Adrenal gland (tissue), 12 donors: ENCODE data around the gene LURAP1L. TPM values are rescaled to one million over a fixed set of nuclear protein-coding genes. Genes with fewer than 3 reads are reported as not detected.

Experiments used
- DNase-seq, 7 donors: peaks; one replicate each; pipeline ENCODE4 v3.0.0-alpha.2; 2019 to 2020
- H3K27ac ChIP-seq, 5 donors: fragments of 200-600 bp; sonication (generic) in 4 of 5; 1 replicate in 3 of 5; 2 replicates in 2 of 5; pipeline versions ENCODE4 v1.5.1 to v1.8.0; 2016 to 2020; ENCODE audit warnings: mild to moderate bottlenecking in 1 of 5
- H3K27me3 ChIP-seq: fragments of 200-600 bp; 2 replicates; pipeline ENCODE4 v1.8.0; 2021
- H3K36me3 ChIP-seq, 2 donors: fragments of 200-600 bp; replicated peaks in 1 of 2; 1 replicate in 1 of 2; 2 replicates in 1 of 2; pipeline versions ENCODE4 v1.5.1 to v1.8.0; 2018 to 2022
- H3K4me1 ChIP-seq, 2 donors: fragments of 200-600 bp; replicated peaks in 1 of 2; 1 replicate in 1 of 2; 2 replicates in 1 of 2; pipeline versions ENCODE4 v1.5.1 to v1.8.0; 2018 to 2021
- H3K4me3 ChIP-seq, 4 donors: fragments of 200-600 bp; sonication (generic) in 3 of 4; one replicate each; pipeline ENCODE4 v1.5.1; 2016 to 2018
- H3K9me3 ChIP-seq, 3 donors: fragments of 200-600 bp; sonication (generic) in 1 of 3; replicated peaks in 1 of 3; 1 replicate in 2 of 3; 2 replicates in 1 of 3; pipeline versions ENCODE4 v1.5.1 to v1.8.0; 2016 to 2021
- CTCF ChIP-seq, 6 experiments: fragments of 450-650 bp in 4 of 6; fragments of 200-600 bp in 2 of 6; sonication (generic) in 1 of 6; IDR thresholded peaks; 1 replicate in 5 of 6; 2 replicates in 1 of 6; pipeline versions ENCODE4 v1.5.1 to v1.8.0; 2016 to 2021; ENCODE audit warnings: antibody characterized with exemption in 6 of 6, mild to moderate bottlenecking in 2 of 6, moderate library complexity in 1 of 6
- POLR2A ChIP-seq, 2 donors: fragments of 450-650 bp; IDR thresholded peaks; one replicate each; pipeline ENCODE4 v1.6.1; 2017; ENCODE audit warnings: antibody characterized with exemption in 2 of 2, mild to moderate bottlenecking in 2 of 2, moderate library complexity in 1 of 2
- WGBS, 4 donors: extraction: QIAGEN DNeasy Blood & Tissue Kit in 2 of 4; methylation state at CpG; one replicate each; pipeline versions ENCODE4 v1.1.5 to v1.1.7; 2013 to 2017; 5-methylcytosine and 5-hydroxymethylcytosine counted together
- intact Hi-C, 2 donors: fragments of 100-400 bp; cut with DNase I; formaldehyde crosslinking; loops; one replicate each; pipeline versions ENCODE4 v1.14.1 to v1.15.0; 2022 to 2023
- polyA plus RNA-seq, 3 donors: library from polyadenylated mRNA; stranded (reverse); fragments of 200-250 nt in 2 of 3; fragments of 350-450 nt in 1 of 3; fragmentation: Illumina TruSeq in 1 of 3; extraction: RNeasy Lipid Tissue Mini Kit (QIAGEN cat#74804) in 1 of 3; gene quantifications; one replicate each; pipeline ENCODE4 v1.2.3, GENCODE V29; 2013 to 2014
- total RNA-seq, 9 donors: library from RNA; depleted of rRNA in 4 of 9; stranded (reverse); fragments of >200 nt in 4 of 9; fragments of 120-200 nt in 1 of 9; fragmentation: NEBNext Ultra II Directional in 1 of 9; extraction: Animal tissue kit (Norgen Biotek cat#: 25700) in 1 of 9; gene quantifications; one replicate each; pipeline versions ENCODE4 v1.1.0 to v1.2.4, GENCODE V29; 2013 to 2023
- donor health status: healthy with polysubstance abuse.
- donor health status: Bipolar disorder and iron deficiency.
- donor health status: DM: yes; HTN: yes; CAD: no.
- donor health status: DM: no; HTN: no; CAD: no.
- donor health status: DM: no; HTN: no; CAD: no.
- donor health status: DM: yes; HTN: yes; CAD: no.

The LURAP1L gene
- total and polyA plus RNA-seq, 12 donors: 5.3 to 29.0 (median 10.3) TPM

DNA sequence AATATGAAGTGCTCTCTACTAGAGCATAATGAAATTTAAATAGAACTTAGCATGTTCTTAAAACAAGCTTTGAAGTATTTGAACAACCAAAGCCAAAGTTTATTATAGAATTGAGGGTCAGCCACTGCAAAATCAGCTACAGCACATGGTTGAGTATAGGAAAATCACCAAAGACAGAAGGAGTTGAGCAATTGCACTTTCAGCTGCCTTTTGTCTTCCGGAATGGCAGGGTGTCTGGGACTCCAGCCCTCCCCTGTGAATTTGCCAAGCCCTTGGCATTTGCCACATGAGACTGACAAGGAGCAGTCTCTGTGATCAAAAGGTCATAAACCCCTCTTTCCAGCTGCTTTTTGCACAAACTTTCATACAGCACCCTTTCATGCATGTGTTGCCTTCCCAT lies 8.5 kb upstream of the LURAP1L start:
- Histone ChIP-seq H3K27ac (no peak overlapping the region), H3K9me3 (no peaks in the 10 kb centered on the region), H3K27me3 (no peaks in the 10 kb centered on the region), H3K36me3 (no peaks in the 10 kb centered on the region), H3K4me3 (no peak overlapping the region), H3K4me1 (no peaks in the 10 kb centered on the region)
- TF ChIP-seq POLR2A (IDR thresholded peaks at IDR 0.05) (no peak), CTCF (IDR thresholded peaks at IDR 0.05) (no peak)
- 23 to 33% (median 30%) methylated on average over 1 of the region's 1 CpG for WGBS, 4 donors
- intact Hi-C loops: no loop called here
- DNase-seq: peak in 1 of 7 donors; percentile 8

DNA sequence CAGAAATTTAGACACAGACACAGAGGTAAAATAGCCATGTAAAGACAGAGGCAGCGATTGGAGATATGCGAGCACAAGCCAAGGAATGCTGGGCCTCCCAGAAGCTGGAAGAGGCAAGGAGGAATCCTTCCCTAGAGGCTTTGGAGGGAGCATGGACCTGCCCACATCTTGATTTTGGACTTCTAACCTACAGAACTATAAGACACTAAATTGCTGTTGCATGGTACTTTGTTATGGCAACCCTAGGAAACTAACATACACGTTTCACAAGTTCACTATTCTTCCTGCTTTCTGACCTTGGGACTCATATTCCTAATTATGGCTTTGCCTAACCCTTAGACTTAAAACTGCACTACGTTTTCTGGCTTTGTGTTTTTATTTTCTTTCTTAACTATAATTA lies 4.6 kb upstream of the LURAP1L start:
- Histone ChIP-seq H3K36me3 (no peaks in the 10 kb centered on the region), H3K4me3 (no peak overlapping the region), H3K27ac (no peak overlapping the region), H3K4me1 (peaks cover 0 to 4% of the 10 kb centered on the region in 2 donors), H3K27me3 (no peaks in the 10 kb centered on the region), H3K9me3 (no peaks in the 10 kb centered on the region)
- WGBS, 4 donors: 72 to 80% (median 78%) methylated on average over 4 of the region's 4 CpGs
- no peak for DNase-seq
- intact Hi-C loops: no loop called here
- TF ChIP-seq POLR2A (IDR thresholded peaks at IDR 0.05): no peak

- H3K9me3 ChIP-seq: no peaks in the 10 kb centered on the region
- no peaks in the 10 kb centered on the region for H3K27me3 ChIP-seq
- TF ChIP-seq POLR2A (IDR thresholded peaks at IDR 0.05) (no peak), CTCF (IDR thresholded peaks at IDR 0.05) (no peak)
- WGBS, 4 donors: 79 to 85% (median 84%) methylated on average over 3 of the region's 3 CpGs
- H3K36me3 ChIP-seq: no peaks in the 10 kb centered on the region
- H3K4me1 ChIP-seq: peaks cover 0 to 4% of the 10 kb centered on the region in 2 donors
- DNase-seq: no peak
- H3K4me3 ChIP-seq: no peak overlapping the region
- H3K27ac ChIP-seq: no peak overlapping the region
- intact Hi-C loops: no loop called here
Measured at GRCh38 chr9:12771891-12772290, 2.9 kb upstream of the LURAP1L start.

DNA sequence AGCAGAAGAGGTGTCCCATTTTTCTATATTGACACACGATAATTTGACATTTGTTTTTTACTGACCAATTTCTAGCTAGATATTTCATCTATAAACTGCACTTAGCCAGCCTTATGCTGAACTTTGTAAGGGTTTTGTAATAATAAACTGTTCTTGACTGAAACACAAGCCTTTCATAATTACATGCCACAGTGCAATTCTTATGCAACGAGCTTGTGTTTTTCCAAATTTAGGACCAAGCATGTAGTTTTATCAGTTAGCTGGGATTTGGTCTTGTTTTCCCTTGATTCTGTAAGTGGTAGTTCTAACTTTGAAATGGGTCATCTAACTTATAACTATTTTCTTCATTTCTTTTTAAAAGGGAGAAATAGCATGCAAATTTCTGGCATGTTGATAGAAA lies 1.3 kb upstream of the LURAP1L start:
- TF ChIP-seq CTCF (IDR thresholded peaks at IDR 0.05): no peak
- no peak for TF ChIP-seq POLR2A (IDR thresholded peaks at IDR 0.05)

More for the DNA sequence above, 1.3 kb upstream of the LURAP1L start:
- Histone ChIP-seq H3K27me3 (no peaks in the 10 kb centered on the region), H3K27ac (no peak overlapping the region), H3K4me1 (peaks cover 0 to 4% of the 10 kb centered on the region in 2 donors), H3K9me3 (no peaks in the 10 kb centered on the region), H3K4me3 (no peak overlapping the region), H3K36me3 (no peaks in the 10 kb centered on the region)
- no peak for DNase-seq
- 63 to 77% (median 70%) methylated on average over 2 of the region's 2 CpGs for WGBS, 4 donors
- intact Hi-C loops: no loop called here
